ENCODE results near the gene TRIM2. TPM values are rescaled to one million over a fixed set of nuclear protein-coding genes. Genes with fewer than 3 reads are reported as not detected.

Gene TRIM2
- polyA plus RNA-seq, 4 donors, result 17.8 to 107 (median 22.1) TPM

- Histone ChIP-seq H3K4me1 (ENCODE audit: control insufficient read depth in 3 of 3, insufficient read depth in 2 of 3, low read depth in 1 of 3, low read length in 2 of 3) (no peaks in the 10 kb centered on the region), H3K9me3 (ENCODE audit: control insufficient read depth in 2 of 2, insufficient read depth in 1 of 2, low read depth in 1 of 2, low read length in 1 of 2) (no peaks in the 10 kb centered on the region), H3K4me3 (ENCODE audit: low read depth in 1 of 3, low read length in 3 of 3) (no peak overlapping the region), H3K36me3 (ENCODE audit: control insufficient read depth in 3 of 3, insufficient read depth in 2 of 3, low read depth in 1 of 3, low read length in 3 of 3) (peaks cover 0 to 8% (median 0%) of the 10 kb centered on the region in 3 donors), H3K27ac (ENCODE audit: low read depth in 1 of 3, low read length in 2 of 3) (no peak overlapping the region), H3K27me3 (ENCODE audit: control insufficient read depth in 3 of 3, insufficient read depth in 3 of 3, low read length in 3 of 3) (no peaks in the 10 kb centered on the region)
- FAIRE-seq (no peak), DNase-seq (no peak)
- WGBS, 3 donors, result 95 to 96% (median 95%) methylated on average over 2 of the region's 2 CpGs
Observed at GRCh38 chr4:153365003-153365402, 160.8 kb downstream of the TRIM2 start.

- peaks cover 0 to 9% (median 0%) of the 10 kb centered on the region in 3 donors for H3K36me3 ChIP-seq (ENCODE audit: control insufficient read depth in 3 of 3, insufficient read depth in 2 of 3, low read depth in 1 of 3, low read length in 3 of 3)
- DNase-seq, result no peak
- WGBS, 3 donors, result 85 to 97% (median 96%) methylated on average over 1 of the region's 1 CpG
- no peak overlapping the region for H3K4me3 ChIP-seq (ENCODE audit: low read depth in 1 of 3, low read length in 3 of 3)
- no peak overlapping the region for H3K27ac ChIP-seq (ENCODE audit: low read depth in 1 of 3, low read length in 2 of 3)
- no peaks in the 10 kb centered on the region for H3K9me3 ChIP-seq (ENCODE audit: control insufficient read depth in 2 of 2, insufficient read depth in 1 of 2, low read depth in 1 of 2, low read length in 1 of 2)
- H3K27me3 ChIP-seq (ENCODE audit: control insufficient read depth in 3 of 3, insufficient read depth in 3 of 3, low read length in 3 of 3), result no peaks in the 10 kb centered on the region
- no peaks in the 10 kb centered on the region for H3K4me1 ChIP-seq (ENCODE audit: control insufficient read depth in 3 of 3, insufficient read depth in 2 of 3, low read depth in 1 of 3, low read length in 2 of 3)
- FAIRE-seq, result no peak
Observed at GRCh38 chr4:153366486-153366885, 162.2 kb downstream of the TRIM2 start.

- DNase-seq (no peak), FAIRE-seq (no peak)
- Histone ChIP-seq H3K27ac (ENCODE audit: low read depth in 1 of 3, low read length in 2 of 3) (no peak overlapping the region), H3K27me3 (ENCODE audit: control insufficient read depth in 3 of 3, insufficient read depth in 3 of 3, low read length in 3 of 3) (no peaks in the 10 kb centered on the region), H3K9me3 (ENCODE audit: control insufficient read depth in 2 of 2, insufficient read depth in 1 of 2, low read depth in 1 of 2, low read length in 1 of 2) (no peaks in the 10 kb centered on the region), H3K4me3 (ENCODE audit: low read depth in 1 of 3, low read length in 3 of 3) (no peak overlapping the region), H3K4me1 (ENCODE audit: control insufficient read depth in 3 of 3, insufficient read depth in 2 of 3, low read depth in 1 of 3, low read length in 2 of 3) (no peaks in the 10 kb centered on the region), H3K36me3 (ENCODE audit: control insufficient read depth in 3 of 3, insufficient read depth in 2 of 3, low read depth in 1 of 3, low read length in 3 of 3) (peaks cover 0 to 9% (median 0%) of the 10 kb centered on the region in 3 donors)
- 72 to 96% (median 78%) methylated on average over 1 of the region's 1 CpG for WGBS, 3 donors
Observed at GRCh38 chr4:153367092-153367491, 162.8 kb downstream of the TRIM2 start.

GRCh38 chr4:153369021-153369420 lies 164.8 kb downstream of the TRIM2 start:
- Histone ChIP-seq H3K4me1 (ENCODE audit: control insufficient read depth in 3 of 3, insufficient read depth in 2 of 3, low read depth in 1 of 3, low read length in 2 of 3) (no peaks in the 10 kb centered on the region), H3K27me3 (ENCODE audit: control insufficient read depth in 3 of 3, insufficient read depth in 3 of 3, low read length in 3 of 3) (no peaks in the 10 kb centered on the region), H3K9me3 (ENCODE audit: control insufficient read depth in 2 of 2, insufficient read depth in 1 of 2, low read depth in 1 of 2, low read length in 1 of 2) (no peaks in the 10 kb centered on the region), H3K36me3 (ENCODE audit: control insufficient read depth in 3 of 3, insufficient read depth in 2 of 3, low read depth in 1 of 3, low read length in 3 of 3) (peaks cover 0 to 9% (median 0%) of the 10 kb centered on the region in 3 donors), H3K27ac (ENCODE audit: low read depth in 1 of 3, low read length in 2 of 3) (no peak overlapping the region), H3K4me3 (ENCODE audit: low read depth in 1 of 3, low read length in 3 of 3) (no peak overlapping the region)
- FAIRE-seq (no peak), DNase-seq (no peak)
- 86 to 96% (median 88%) methylated on average over 1 of the region's 1 CpG for WGBS, 3 donors

GRCh38 chr4:153371701-153372234 lies 167.5 kb downstream of the TRIM2 start:
- H3K4me3 ChIP-seq (ENCODE audit: low read depth in 1 of 3, low read length in 3 of 3), result no peak overlapping the region
- no peaks in the 10 kb centered on the region for H3K4me1 ChIP-seq (ENCODE audit: control insufficient read depth in 3 of 3, insufficient read depth in 2 of 3, low read depth in 1 of 3, low read length in 2 of 3)
- H3K27ac ChIP-seq (ENCODE audit: low read depth in 1 of 3, low read length in 2 of 3), result no peak overlapping the region
- no peak for DNase-seq
- no peak for FAIRE-seq
- 83 to 87% (median 85%) methylated on average over 6 of the region's 6 CpGs for WGBS, 3 donors
- peaks cover 0 to 7% (median 0%) of the 10 kb centered on the region in 3 donors for H3K36me3 ChIP-seq (ENCODE audit: control insufficient read depth in 3 of 3, insufficient read depth in 2 of 3, low read depth in 1 of 3, low read length in 3 of 3)
- H3K9me3 ChIP-seq (ENCODE audit: control insufficient read depth in 2 of 2, insufficient read depth in 1 of 2, low read depth in 1 of 2, low read length in 1 of 2), result no peaks in the 10 kb centered on the region
- H3K27me3 ChIP-seq (ENCODE audit: control insufficient read depth in 3 of 3, insufficient read depth in 3 of 3, low read length in 3 of 3), result no peaks in the 10 kb centered on the region

- H3K36me3 ChIP-seq (ENCODE audit: control insufficient read depth in 3 of 3, insufficient read depth in 2 of 3, low read depth in 1 of 3, low read length in 3 of 3), result peaks cover 0 to 7% (median 0%) of the 10 kb centered on the region in 3 donors
- FAIRE-seq (no peak), DNase-seq (no peak)
- WGBS, 3 donors, result 85 to 97% (median 92%) methylated on average over 1 of the region's 1 CpG
- no peaks in the 10 kb centered on the region for H3K27me3 ChIP-seq (ENCODE audit: control insufficient read depth in 3 of 3, insufficient read depth in 3 of 3, low read length in 3 of 3)
- no peaks in the 10 kb centered on the region for H3K4me1 ChIP-seq (ENCODE audit: control insufficient read depth in 3 of 3, insufficient read depth in 2 of 3, low read depth in 1 of 3, low read length in 2 of 3)
- no peak overlapping the region for H3K27ac ChIP-seq (ENCODE audit: low read depth in 1 of 3, low read length in 2 of 3)
- H3K4me3 ChIP-seq (ENCODE audit: low read depth in 1 of 3, low read length in 3 of 3), result no peak overlapping the region
- H3K9me3 ChIP-seq (ENCODE audit: control insufficient read depth in 2 of 2, insufficient read depth in 1 of 2, low read depth in 1 of 2, low read length in 1 of 2), result no peaks in the 10 kb centered on the region
Observed at GRCh38 chr4:153372967-153373562, 168.8 kb downstream of the TRIM2 start.

- DNase-seq, result no peak
- WGBS, 3 donors, result 86 to 96% (median 87%) methylated on average over 2 of the region's 2 CpGs
Observed at GRCh38 chr4:153374442-153374841, 170.2 kb downstream of the TRIM2 start.

GRCh38 chr4:153375303-153375702 lies 171.1 kb downstream of the TRIM2 start:
- DNase-seq (no peak), FAIRE-seq (no peak)
- H3K27ac ChIP-seq (ENCODE audit: low read depth in 1 of 3, low read length in 2 of 3), result no peak overlapping the region
- H3K27me3 ChIP-seq (ENCODE audit: control insufficient read depth in 3 of 3, insufficient read depth in 3 of 3, low read length in 3 of 3), result no peaks in the 10 kb centered on the region
- peaks cover 0 to 3% (median 0%) of the 10 kb centered on the region in 3 donors for H3K36me3 ChIP-seq (ENCODE audit: control insufficient read depth in 3 of 3, insufficient read depth in 2 of 3, low read depth in 1 of 3, low read length in 3 of 3)
- 85 to 97% (median 94%) methylated on average over 1 of the region's 1 CpG for WGBS, 3 donors
- H3K4me1 ChIP-seq (ENCODE audit: control insufficient read depth in 3 of 3, insufficient read depth in 2 of 3, low read depth in 1 of 3, low read length in 2 of 3), result no peaks in the 10 kb centered on the region
- H3K9me3 ChIP-seq (ENCODE audit: control insufficient read depth in 2 of 2, insufficient read depth in 1 of 2, low read depth in 1 of 2, low read length in 1 of 2), result no peaks in the 10 kb centered on the region
- H3K4me3 ChIP-seq (ENCODE audit: low read depth in 1 of 3, low read length in 3 of 3), result no peak overlapping the region

More at GRCh38 chr4:153374442-153374841, 170.2 kb downstream of the TRIM2 start:
- Histone ChIP-seq H3K36me3 (ENCODE audit: control insufficient read depth in 3 of 3, insufficient read depth in 2 of 3, low read depth in 1 of 3, low read length in 3 of 3) (peaks cover 0 to 7% (median 0%) of the 10 kb centered on the region in 3 donors), H3K9me3 (ENCODE audit: control insufficient read depth in 2 of 2, insufficient read depth in 1 of 2, low read depth in 1 of 2, low read length in 1 of 2) (no peaks in the 10 kb centered on the region), H3K4me3 (ENCODE audit: low read depth in 1 of 3, low read length in 3 of 3) (no peak overlapping the region), H3K27me3 (ENCODE audit: control insufficient read depth in 3 of 3, insufficient read depth in 3 of 3, low read length in 3 of 3) (no peaks in the 10 kb centered on the region), H3K27ac (ENCODE audit: low read depth in 1 of 3, low read length in 2 of 3) (no peak overlapping the region), H3K4me1 (ENCODE audit: control insufficient read depth in 3 of 3, insufficient read depth in 2 of 3, low read depth in 1 of 3, low read length in 2 of 3) (no peaks in the 10 kb centered on the region)
- FAIRE-seq, result no peak

GRCh38 chr4:153383131-153383530 lies 178.9 kb downstream of the TRIM2 start:
- DNase-seq, result no peak
- no peaks in the 10 kb centered on the region for H3K9me3 ChIP-seq (ENCODE audit: control insufficient read depth in 2 of 2, insufficient read depth in 1 of 2, low read depth in 1 of 2, low read length in 1 of 2)
- H3K4me3 ChIP-seq (ENCODE audit: low read depth in 1 of 3, low read length in 3 of 3), result no peak overlapping the region
- no peaks in the 10 kb centered on the region for H3K27me3 ChIP-seq (ENCODE audit: control insufficient read depth in 3 of 3, insufficient read depth in 3 of 3, low read length in 3 of 3)
- no peak overlapping the region for H3K27ac ChIP-seq (ENCODE audit: low read depth in 1 of 3, low read length in 2 of 3)
- WGBS, 3 donors, result 80 to 89% (median 84%) methylated on average over 4 of the region's 4 CpGs
- H3K4me1 ChIP-seq (ENCODE audit: control insufficient read depth in 3 of 3, insufficient read depth in 2 of 3, low read depth in 1 of 3, low read length in 2 of 3), result no peaks in the 10 kb centered on the region
- no peaks in the 10 kb centered on the region for H3K36me3 ChIP-seq (ENCODE audit: control insufficient read depth in 3 of 3, insufficient read depth in 2 of 3, low read depth in 1 of 3, low read length in 3 of 3)
- no peak for FAIRE-seq
